GM12878 (cell line): ENCODE data around the gene CAMTA1. TPM values are rescaled to one million over a fixed set of nuclear protein-coding genes. Genes with fewer than 3 reads are reported as not detected.

Source experiments
- ATAC-seq: fragments of 200-7000 bp; cut with Tn5 transposase; 3 replicates; pipeline ENCODE4 v1.9.1; 2020; ENCODE audit warnings: mild to moderate bottlenecking, moderate library complexity
- BruUV-seq: library from RNA; stranded (reverse); fragments of 400-500 nt; replicated peaks from 2 replicates; lab custom pipeline; 2021; lab: Mats Ljungman, UMichigan
- CTCF ChIA-PET: fragments of 300-600 bp; sonication (Branson Sonifier 250); formaldehyde crosslinking; extraction: SDS; loops from one replicate; lab custom pipeline; 2021; ENCODE audit warnings: inconsistent platforms; lab: Yijun Ruan, JAX
- POLR2A ChIA-PET: fragments of 350-600 bp; formaldehyde crosslinking; extraction: SDS; loops from one replicate; lab custom pipeline; 2021; ENCODE audit warnings: inconsistent platforms; lab: Charles Lee
- RAD21 ChIA-PET: fragments of 300-600 bp; sonication (Branson Sonifier 250); formaldehyde crosslinking; loops from one replicate; lab custom pipeline; 2023; ENCODE audit warnings: antibody characterized with exemption; ENCODE audit not compliant: unreplicated experiment; lab: Charles Lee
- SMC1A ChIA-PET: fragments of 300-600 bp; sonication (Branson Sonifier 250); formaldehyde crosslinking; loops from one replicate; lab custom pipeline; 2023; ENCODE audit not compliant: unreplicated experiment, uncharacterized antibody; lab: Charles Lee
- DNase-seq: peaks from one replicate; pipeline ENCODE4 v3.0.0-alpha.2; 2011; ENCODE audit warnings: low read depth, low spot score
- FAIRE-seq: peaks from 3 replicates; lab custom pipeline; 2011; peaks lifted over from hg19 to GRCh38; lab: Jason Lieb, UNC
- H2AFZ ChIP-seq: 2 replicates; pipeline ENCODE4 v1.6.0; 2011; ENCODE audit warnings: low read depth, low read length, control low read depth; ENCODE audit not compliant: control insufficient read depth
- H3K27ac ChIP-seq: 2 replicates; pipeline ENCODE4 v1.5.1; 2011; ENCODE audit warnings: control low read depth; ENCODE audit not compliant: control insufficient read depth, insufficient read depth
- H3K27me3 ChIP-seq, 2 experiments: replicated peaks in 1 of 2; 2 replicates each; pipeline versions ENCODE4 v1.6.0 to v1.6.1; 2011; ENCODE audit warnings: low read length in 1 of 2; ENCODE audit not compliant: control insufficient read depth in 2 of 2, insufficient read depth in 2 of 2
- H3K36me3 ChIP-seq, 2 experiments: 2 replicates each; pipeline ENCODE4 v1.5.1; 2011; ENCODE audit warnings: low read length in 1 of 2; ENCODE audit not compliant: control insufficient read depth in 2 of 2, insufficient read depth in 2 of 2
- H3K4me1 ChIP-seq: 2 replicates; pipeline ENCODE4 v1.6.1; 2011; ENCODE audit warnings: mild to moderate bottlenecking, low read length, moderate library complexity, mixed read lengths; ENCODE audit not compliant: control insufficient read depth, insufficient read depth
- H3K4me2 ChIP-seq: 2 replicates; pipeline ENCODE4 v1.6.0; 2011; ENCODE audit warnings: control low read depth; ENCODE audit not compliant: control insufficient read depth, insufficient read depth
- H3K4me3 ChIP-seq: fragments of 200-600 bp; sonication (generic); 2 replicates; pipeline ENCODE4 v1.5.1; 2016
- H3K79me2 ChIP-seq: 2 replicates; pipeline ENCODE4 v1.6.0; 2011; ENCODE audit warnings: low read length; ENCODE audit not compliant: control insufficient read depth, insufficient read depth
- H3K9ac ChIP-seq: 2 replicates; pipeline ENCODE4 v1.8.0; 2011; ENCODE audit warnings: low read length, control low read depth, mixed read lengths; ENCODE audit not compliant: control insufficient read depth, insufficient read depth
- H3K9me3 ChIP-seq: replicated peaks from 3 replicates; pipeline ENCODE4 v1.5.1; 2011; ENCODE audit warnings: mild to moderate bottlenecking, low read length; ENCODE audit not compliant: control insufficient read depth, insufficient read depth
- H4K20me1 ChIP-seq: 2 replicates; pipeline ENCODE4 v1.6.0; 2011; ENCODE audit not compliant: control insufficient read depth, insufficient read depth
- ATF2 ChIP-seq: IDR thresholded peaks from 2 replicates; pipeline ENCODE4 v1.6.1; 2012; ENCODE audit warnings: low read length, inconsistent platforms
- CTCF ChIP-seq, 3 experiments: IDR thresholded peaks in 2 of 3; conservative IDR thresholded peaks in 1 of 3; 2 replicates each; pipeline ENCODE4 v1.5.1; 2011; ENCODE audit warnings: low read depth in 3 of 3, low read length in 3 of 3, mild to moderate bottlenecking in 3 of 3, control low read depth in 2 of 3, moderate library complexity in 2 of 3, inconsistent platforms in 1 of 3, mixed read lengths in 1 of 3; ENCODE audit not compliant: control insufficient read depth in 2 of 3, insufficient read depth in 1 of 3; ENCODE audit errors: extremely low read depth in 1 of 3
- IRF4 ChIP-seq: IDR thresholded peaks from 2 replicates; pipeline ENCODE4 v1.6.1; 2011; ENCODE audit warnings: low read depth, low read length
- NFYA ChIP-seq: IDR thresholded peaks from 2 replicates; pipeline ENCODE4 v1.6.1; 2011; ENCODE audit warnings: low read depth, mild to moderate bottlenecking, low read length, improper control_type of control experiment, borderline replicate concordance
- NFYB ChIP-seq: IDR thresholded peaks from 2 replicates; pipeline ENCODE4 v1.6.1; 2011; ENCODE audit warnings: low read depth, mild to moderate bottlenecking, low read length, improper control_type of control experiment, moderate library complexity; ENCODE audit not compliant: insufficient read depth
- RAD21 ChIP-seq: IDR thresholded peaks from 2 replicates; pipeline ENCODE4 v1.6.1; 2011; ENCODE audit warnings: mild to moderate bottlenecking, low read depth, low read length, moderate library complexity; ENCODE audit not compliant: insufficient read depth
- SP1 ChIP-seq: IDR thresholded peaks from one replicate; pipeline ENCODE4 v1.6.1; 2011; ENCODE audit warnings: low read depth, low read length
- STAT1 ChIP-seq: fragments of 450-650 bp; conservative IDR thresholded peaks from 2 replicates; pipeline ENCODE4 v1.6.1; 2014; ENCODE audit warnings: antibody characterized with exemption, mild to moderate bottlenecking
- ZBED1 ChIP-seq: IDR thresholded peaks from 2 replicates; pipeline ENCODE4 v1.6.1; 2016; ENCODE audit warnings: borderline replicate concordance
- ZBTB4 ChIP-seq: fragments of 450-650 bp; formaldehyde crosslinking; IDR thresholded peaks from 2 replicates; pipeline ENCODE4 v1.4.0; 2022; ENCODE audit warnings: mild to moderate bottlenecking, moderate library complexity
- ZNF622 ChIP-seq: fragments of 450-650 bp; IDR thresholded peaks from 2 replicates; pipeline ENCODE4 v1.6.1; 2017; ENCODE audit warnings: mild to moderate bottlenecking, inconsistent platforms
- ZZZ3 ChIP-seq: IDR thresholded peaks from 2 replicates; pipeline ENCODE4 v1.6.1; 2011; ENCODE audit warnings: low read depth; ENCODE audit not compliant: control insufficient read depth, insufficient read length
- WGBS: methylation state at CpG from one replicate; pipeline ENCODE4 v1.1.6; 2016; ENCODE audit warnings: low lambda C conversion rate; ENCODE audit not compliant: insufficient replicate concordance, insufficient coverage; ENCODE audit errors: missing lambda C conversion rate; 5-methylcytosine and 5-hydroxymethylcytosine counted together
- in situ Hi-C: fragments of 300-500 bp; cut with MboI; formaldehyde crosslinking; loops from 9 replicates; pipeline ENCODE4 v1.14.3; 2018; ENCODE audit warnings: mixed read lengths
- intact Hi-C: fragments of 100-400 bp; cut with micrococcal nuclease; formaldehyde crosslinking; loops from one replicate; pipeline ENCODE4 v1.14.2; 2022; ENCODE audit not compliant: unreplicated experiment
- polyA plus RNA-seq, 11 experiments: library from polyadenylated mRNA; depleted of rRNA in 4 of 11; unstranded in 6 of 11; stranded (reverse) in 5 of 11; fragments of >200 nt; fragmentation: Nextera tagmentation in 4 of 11; fragmentation: Illumina TruSeq in 1 of 11; extraction: Ambion mirVana in 4 of 11; extraction: Trizol in 1 of 11; gene quantifications; 1 replicate in 1 of 11; 2 replicates in 10 of 11; pipeline versions ENCODE4 v1.2.1 to v1.2.3, GENCODE V29; 2011 to 2016; ENCODE audit warnings: inconsistent platforms in 2 of 11, missing spikeins in 2 of 11, low read depth in 1 of 11
- total RNA-seq, 4 experiments: library from RNA; depleted of rRNA in 3 of 4; stranded (reverse); fragments of >200 nt in 3 of 4; fragmentation: Illumina TruSeq in 1 of 4; extraction: Trizol in 1 of 4; gene quantifications; 2 replicates each; pipeline versions ENCODE4 v1.2.1 to v1.2.3, GENCODE V29; 2013 to 2021

Gene CAMTA1
- total and polyA plus RNA-seq, 10 of the 15 experiments (the other 5 are each of a cell fraction or from before 2014, with no cell fraction given), result 37.7 to 148 (median 76.4) TPM

- TF ChIP-seq SP1, result no peak
- no peak for TF ChIP-seq NFYA
- TF ChIP-seq ZBTB4 (CRISPR knock-in tag), result no peak
- no peak for TF ChIP-seq IRF4
- TF ChIP-seq ZBED1, result no peak
- no peak for TF ChIP-seq CTCF (IDR thresholded peaks at IDR 0.05 in 2 of 3, conservative IDR thresholded peaks at IDR 0.05 in 1 of 3; ENCODE audit: control insufficient read depth in 2 of 3, extremely low read depth in 1 of 3, insufficient read depth in 1 of 3, low read depth in 3 of 3, low read length in 3 of 3)
- TF ChIP-seq STAT1, result no peak
- no peak for TF ChIP-seq RAD21
- TF ChIP-seq ZNF622, result no peak
- no peak for TF ChIP-seq NFYB
- no peak for TF ChIP-seq ZZZ3
- TF ChIP-seq ATF2, result no peak
- TF ChIP-seq, all 136 proteins: peak for 0
- DNase-seq (no peak), ATAC-seq (no peak), FAIRE-seq (no peak)
- Histone ChIP-seq H3K4me3 (no peak overlapping the region), H3K27me3 (peaks cover 2 to 3% of the 10 kb centered on the region in 2 experiments; a peak in 3 of 4 replicates), H3K27ac (no peak overlapping the region), H4K20me1 (no peaks in the 10 kb centered on the region), H3K4me2 (no peak overlapping the region), H3K36me3 (no peaks in the 10 kb centered on the region), H3K9ac (no peak overlapping the region), H3K79me2 (no peaks in the 10 kb centered on the region), H3K9me3 (no peaks in the 10 kb centered on the region), H2AFZ (no peak overlapping the region), H3K4me1 (no peaks in the 10 kb centered on the region)
- ChIA-PET CTCF (no interaction called here), RAD21 (no interaction called here), SMC1A (no interaction called here), POLR2A (no interaction called here)
- in situ Hi-C loops, result no loop called here
- 21% methylated on average over 9 of the region's 9 CpGs for WGBS
- BruUV-seq, result no TSS peak
- intact Hi-C loops, result no loop called here
These were observed 449.2 kb downstream of the CAMTA1 start for GRCh38 chr1:7234471-7234755.
